ENCODE results near the gene EMILIN2.
A peak's percentile ranks its signal among the peaks of the same experiment; 100 is the strongest.

Gene EMILIN2

DNA sequence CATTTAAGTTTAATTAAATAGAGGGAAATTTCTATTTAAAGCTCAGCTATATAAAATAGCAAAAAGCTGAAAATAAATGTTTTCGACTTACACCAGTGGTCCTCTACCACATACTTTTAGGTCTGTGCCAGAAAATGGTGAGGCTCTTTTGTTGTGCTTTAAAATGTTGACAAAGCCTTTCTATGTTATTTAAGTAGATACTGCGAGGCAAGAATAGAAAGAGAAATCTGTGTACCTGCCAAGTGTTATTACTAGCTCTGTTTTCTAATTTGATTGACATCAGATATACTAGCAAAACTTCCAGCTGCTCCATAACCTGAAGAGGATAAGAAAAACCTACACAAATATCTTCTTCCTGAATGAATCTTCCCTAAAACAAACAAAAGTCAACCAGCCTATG lies 112.5 kb downstream of the EMILIN2 start:
- no peak for DNase-seq

DNA sequence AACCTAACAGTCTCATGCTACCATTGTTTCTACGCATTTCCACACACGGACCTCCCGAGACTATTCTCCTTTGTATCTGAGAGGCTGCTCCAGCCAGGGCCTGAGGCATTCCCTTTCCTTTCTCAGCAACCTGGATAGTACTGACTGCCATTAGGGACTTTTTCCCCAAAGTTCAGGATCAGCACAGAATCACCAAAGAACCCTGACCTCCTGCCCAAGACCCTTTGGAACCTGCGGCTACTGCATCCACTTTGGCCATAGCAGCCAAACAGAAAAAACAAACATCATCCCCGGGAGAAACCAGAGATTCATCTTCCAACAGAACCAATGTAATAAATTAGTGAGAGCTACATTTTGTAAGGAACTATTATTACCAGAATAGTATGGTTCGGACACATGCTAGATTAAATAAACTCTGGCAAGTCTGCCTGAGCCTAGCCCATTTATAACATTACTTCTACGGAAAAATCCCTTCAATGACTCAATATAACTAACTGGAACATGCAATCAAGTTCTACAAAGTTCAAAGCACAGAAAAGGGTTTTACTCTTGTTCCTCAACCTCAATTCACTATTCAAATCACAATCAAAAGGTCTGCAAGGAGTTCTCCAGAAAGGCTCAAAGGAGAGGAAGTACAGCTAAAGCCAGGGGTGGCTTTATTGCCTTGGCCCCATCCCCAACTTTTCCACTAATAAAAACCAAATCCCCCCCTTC lies 114.3 kb downstream of the EMILIN2 start:
- no peak for DNase-seq

DNA sequence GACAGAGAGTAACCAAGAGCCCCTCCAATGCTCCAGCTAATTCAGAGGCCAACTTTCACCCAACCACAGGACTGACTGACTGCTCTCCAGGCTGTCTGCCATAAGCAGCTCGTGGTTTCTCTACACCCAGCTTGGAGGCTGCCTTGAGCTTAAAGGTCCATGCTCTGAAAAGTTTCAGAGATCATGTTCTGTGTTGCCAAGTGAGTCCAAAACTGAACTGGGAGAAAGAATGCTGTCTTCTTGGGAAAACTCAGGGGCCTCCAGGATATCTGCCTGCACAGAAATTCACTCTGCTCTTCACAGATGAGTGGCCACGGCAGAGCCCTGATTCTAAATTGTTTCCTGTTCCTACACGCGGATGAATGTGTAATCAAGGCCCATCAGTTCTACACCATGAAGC lies 115.0 kb downstream of the EMILIN2 start:
- peak; percentile 64 for DNase-seq

DNA sequence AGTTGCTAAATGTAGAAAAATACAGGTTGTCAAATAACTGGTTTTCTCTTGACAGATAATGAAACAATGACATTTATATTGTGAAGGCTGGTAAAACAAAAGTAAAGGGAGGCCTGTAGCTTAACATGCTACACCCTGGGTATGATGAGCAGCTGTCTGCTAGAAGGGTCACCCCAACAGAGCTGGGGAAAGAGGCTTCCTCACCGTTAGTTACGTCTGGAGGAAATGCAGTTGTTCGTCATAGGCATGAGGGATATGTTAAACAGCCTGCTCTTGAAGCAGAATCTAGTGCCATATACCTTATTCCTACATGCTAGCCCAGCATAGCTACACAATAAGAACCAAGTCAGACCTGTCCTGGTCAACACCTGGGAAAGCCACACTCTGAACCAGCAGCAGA lies 116.2 kb downstream of the EMILIN2 start:
- no peak for DNase-seq

DNA sequence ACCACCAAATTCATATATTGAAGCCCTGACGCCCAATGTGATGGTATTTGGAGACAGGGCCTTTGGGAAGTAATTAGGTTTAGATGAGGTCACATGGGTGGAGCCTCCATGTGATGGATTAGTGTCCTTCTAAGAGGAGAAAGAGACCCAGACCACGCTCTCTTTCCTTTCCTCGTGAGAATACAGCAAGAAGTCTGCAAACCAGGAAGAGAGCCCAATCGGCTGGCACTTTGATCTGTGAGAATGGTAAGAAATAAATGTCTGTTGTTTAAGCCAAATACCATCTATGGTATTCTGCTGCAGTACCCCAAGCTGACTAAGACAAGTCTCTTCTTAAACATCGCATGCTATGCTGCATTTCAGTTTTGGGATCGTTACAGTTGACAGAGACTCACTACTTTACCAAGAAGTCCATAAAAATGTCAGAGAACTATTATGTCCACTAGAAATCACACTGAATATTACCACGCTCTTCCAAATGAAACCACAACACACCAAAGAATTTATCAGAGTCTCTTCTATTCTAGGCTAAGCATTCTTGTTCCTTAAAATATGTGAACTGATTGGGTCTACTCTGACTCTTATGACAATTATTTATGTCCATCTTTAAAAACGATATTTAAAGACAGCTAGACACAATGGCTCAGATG lies 117.7 kb downstream of the EMILIN2 start:
- DNase-seq, result no peak
